T-helper 1 cell (primary cell): Measurements from ENCODE around the gene MAML3.

Source experiments
- DNase-seq, 5 donors: peaks; one replicate each; pipeline ENCODE4 v3.0.0-alpha.2; 2012 to 2020

Gene MAML3

DNA sequence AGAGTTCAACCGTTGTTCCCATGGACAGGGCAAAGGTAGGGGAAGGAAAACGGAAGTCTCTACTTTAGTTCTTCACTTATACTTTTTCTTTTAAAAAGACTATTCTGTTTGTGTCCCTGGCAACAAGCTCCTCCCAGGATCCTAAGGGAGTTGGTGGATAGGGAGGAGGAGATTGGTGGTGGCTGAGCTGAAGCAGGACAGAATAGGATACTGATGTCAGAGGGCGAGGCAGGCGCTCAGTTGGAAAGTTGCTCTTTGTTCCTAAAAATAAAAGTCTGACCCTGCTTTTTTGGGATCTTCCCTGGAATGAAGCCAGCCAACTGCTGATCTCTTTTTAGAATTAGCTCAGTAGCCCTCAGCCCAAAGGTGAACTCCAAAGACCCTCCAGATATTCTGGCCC is 383.6 kb downstream of the MAML3 start:
- DNase-seq, result no peak

DNA sequence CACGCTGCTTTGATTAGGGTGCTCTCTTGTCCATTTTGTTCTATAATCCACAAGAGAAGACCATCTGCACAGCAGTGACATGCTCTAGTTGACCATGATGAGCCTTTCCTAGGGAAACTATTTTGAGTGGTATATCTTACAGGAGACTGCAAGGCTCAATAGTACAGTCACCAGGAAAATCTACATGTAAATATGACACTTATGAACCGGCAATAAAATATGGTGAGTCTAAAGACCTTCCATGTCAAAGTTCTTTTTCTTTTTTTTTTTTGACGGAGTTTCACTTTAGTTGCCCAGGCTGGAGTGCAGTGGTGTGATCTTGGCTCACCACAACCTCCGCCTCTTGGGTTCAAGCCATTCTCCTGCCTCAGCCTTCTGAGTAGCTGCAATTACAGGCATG is 384.6 kb downstream of the MAML3 start:
- no peak for DNase-seq

GRCh38 chr4:139768896-139769295 is 385.1 kb downstream of the MAML3 start:
- DNase-seq, result no peak

DNA sequence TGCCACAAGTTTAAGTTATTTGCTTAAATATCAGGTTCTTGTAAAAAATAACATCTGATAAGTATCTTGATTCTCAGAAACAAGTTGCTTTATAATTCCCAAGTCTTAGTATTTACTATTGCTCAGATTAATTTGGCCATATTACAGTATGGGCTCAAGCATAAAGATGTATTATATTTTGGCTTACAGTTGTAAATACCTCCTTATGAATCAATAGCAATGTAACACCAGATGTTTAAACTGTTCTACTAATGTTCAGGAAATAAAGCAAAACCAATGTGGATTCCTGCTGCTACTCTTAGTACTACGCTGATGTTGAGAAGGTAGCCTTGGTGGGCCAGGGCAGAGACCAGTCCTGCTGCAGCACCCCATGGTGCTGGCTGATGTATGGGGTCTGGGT is 385.6 kb downstream of the MAML3 start:
- no peak for DNase-seq

DNA sequence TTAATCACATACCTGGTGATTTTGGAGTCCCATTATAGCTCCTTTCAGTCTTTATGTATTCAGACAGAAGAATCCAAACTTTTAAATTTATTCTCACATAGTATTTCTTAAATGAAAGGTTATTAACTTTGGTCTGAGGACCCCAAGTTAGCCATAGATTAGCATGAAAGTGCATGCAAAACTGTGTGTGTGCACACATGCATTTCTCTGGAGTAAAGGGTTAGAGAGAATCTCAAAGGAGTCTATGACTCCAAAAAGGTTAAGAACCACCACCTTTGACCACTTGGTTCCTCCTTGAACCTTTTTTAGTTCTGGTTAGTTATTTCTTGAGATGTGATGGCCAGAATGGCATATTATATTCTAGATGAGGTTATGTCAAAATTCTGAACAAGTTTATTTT is 386.4 kb downstream of the MAML3 start:
- DNase-seq, result no peak

DNA sequence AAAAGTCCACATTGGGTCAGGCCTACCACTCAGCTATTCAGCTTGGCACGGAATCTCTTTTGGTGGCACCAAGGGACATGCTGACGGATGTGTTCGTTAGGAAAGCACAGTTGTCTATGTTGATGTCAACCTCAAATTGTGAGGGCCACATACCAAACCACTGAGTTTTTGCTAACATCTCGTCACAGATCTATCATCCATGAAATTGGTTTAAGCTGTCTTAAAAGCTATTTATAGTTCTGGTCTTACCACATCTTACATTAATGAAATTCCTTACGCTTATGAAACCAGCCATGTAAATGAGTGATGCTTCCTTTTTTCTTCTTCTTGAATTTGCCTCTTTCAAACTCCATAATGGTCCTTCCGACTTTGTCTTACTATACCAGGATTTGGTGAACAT is 386.8 kb downstream of the MAML3 start:
- no peak for DNase-seq

DNA sequence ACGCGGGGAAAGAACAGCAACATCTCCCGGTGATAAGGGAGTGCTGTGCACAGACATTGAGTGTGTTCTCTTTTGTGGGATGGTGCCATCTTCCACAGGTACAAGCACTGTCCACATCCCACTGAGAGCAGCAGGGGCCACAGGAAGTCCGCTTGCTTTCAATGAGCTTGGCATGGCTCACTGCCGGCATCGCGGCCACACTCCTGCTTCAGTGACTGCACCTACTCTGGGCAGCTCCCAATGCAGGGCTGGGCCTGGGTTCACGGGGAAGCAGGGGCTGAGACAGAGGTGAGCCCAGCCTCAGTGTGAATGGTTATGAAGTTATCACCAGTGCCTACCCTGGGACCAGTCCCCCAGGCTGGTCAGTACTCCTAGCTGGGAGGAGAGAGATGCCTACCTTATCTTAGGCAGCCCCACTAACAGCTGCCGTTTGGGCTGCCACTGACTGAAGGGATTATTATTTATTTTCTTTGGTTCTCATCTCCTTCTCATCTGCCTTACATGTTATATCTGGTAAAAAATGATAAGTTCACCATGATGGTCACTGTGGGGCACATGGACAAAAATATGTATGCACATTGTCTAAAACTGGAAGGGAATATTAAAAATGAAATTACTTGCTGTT is 389.2 kb downstream of the MAML3 start:
- no peak for DNase-seq

DNA sequence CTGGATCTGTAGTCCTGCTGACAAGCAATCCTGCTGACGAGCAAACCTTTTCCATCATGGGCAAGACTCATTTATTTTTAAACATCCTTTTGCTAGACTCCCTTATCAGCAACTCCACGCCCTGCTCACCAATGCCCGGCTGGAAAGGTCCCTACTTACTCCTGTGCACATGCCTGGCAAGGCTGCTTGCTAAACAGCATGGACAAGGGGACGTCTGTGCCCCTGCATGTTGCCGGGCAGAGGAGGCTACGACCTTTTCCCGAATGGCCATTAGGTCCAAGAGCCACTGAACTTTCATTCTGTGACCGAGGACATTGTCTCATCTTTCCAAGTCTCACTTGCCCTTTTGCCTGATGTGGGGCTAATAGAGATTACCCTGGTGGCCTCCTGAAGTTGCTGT is 389.8 kb downstream of the MAML3 start:
- DNase-seq, result no peak

- no peak for DNase-seq
Measured at GRCh38 chr4:139763672-139764071, 390.3 kb downstream of the MAML3 start.

GRCh38 chr4:139763205-139763604 is 390.8 kb downstream of the MAML3 start:
- no peak for DNase-seq

DNA sequence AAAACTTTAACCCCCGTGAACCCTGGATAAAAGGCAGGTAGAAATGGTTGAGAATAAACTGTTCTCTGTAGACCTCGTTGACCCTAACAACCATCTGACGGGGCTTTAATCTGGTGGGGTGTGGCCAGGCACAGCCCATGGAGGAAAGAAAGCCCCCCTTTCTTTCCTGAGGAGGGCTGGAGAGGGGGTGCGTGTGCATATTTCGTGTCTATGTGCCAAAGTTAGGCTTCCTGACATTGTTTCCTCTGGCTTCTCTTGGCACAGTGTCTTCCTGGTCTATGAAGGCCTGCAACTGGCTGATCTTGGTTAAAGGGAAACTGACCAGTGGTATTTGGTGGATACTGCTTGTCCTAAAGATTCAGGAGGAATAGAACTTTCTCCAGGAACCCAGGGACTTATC is 391.3 kb downstream of the MAML3 start:
- no peak for DNase-seq

DNA sequence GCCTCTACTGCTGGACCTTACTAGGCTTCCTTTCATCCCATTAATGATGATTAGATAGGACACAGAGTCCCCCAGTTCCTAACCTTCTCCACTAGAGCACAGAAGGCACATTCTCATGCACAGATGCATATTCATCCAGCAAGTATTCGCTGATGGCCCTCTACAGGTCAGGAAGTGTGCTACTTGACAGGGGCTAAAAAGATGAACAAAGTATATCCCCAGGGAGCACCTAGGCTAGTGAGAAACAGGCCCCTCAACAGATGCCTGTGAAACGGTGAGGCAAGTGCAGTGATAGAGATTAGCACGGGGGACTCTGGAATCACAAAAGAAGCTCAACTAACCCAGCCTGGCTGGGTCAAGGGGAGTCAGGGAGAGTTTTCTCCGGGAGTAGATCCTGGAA is 392.5 kb downstream of the MAML3 start:
- no peak for DNase-seq

- DNase-seq, result no peak
Measured at GRCh38 chr4:139760567-139760966, 393.4 kb downstream of the MAML3 start.

DNA sequence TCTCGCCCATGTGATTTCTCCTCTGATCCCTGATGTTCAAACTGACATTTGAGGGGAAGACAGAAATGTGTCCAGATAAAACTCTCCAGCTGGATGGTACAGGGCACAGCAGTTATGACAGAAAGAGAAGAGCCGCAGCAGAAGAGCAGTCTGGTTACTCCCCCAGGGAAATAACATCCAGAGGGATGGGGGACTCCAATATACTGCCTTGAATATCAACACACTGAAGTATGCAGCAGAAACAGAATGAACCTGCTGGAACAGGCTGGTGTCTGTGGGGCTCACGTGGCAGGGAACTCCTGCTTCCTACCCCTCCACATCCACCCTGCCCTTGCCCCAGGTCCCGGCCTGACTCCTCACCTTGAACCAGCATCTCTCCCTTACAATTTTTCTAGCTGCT is 394.9 kb downstream of the MAML3 start:
- DNase-seq, result no peak

DNA sequence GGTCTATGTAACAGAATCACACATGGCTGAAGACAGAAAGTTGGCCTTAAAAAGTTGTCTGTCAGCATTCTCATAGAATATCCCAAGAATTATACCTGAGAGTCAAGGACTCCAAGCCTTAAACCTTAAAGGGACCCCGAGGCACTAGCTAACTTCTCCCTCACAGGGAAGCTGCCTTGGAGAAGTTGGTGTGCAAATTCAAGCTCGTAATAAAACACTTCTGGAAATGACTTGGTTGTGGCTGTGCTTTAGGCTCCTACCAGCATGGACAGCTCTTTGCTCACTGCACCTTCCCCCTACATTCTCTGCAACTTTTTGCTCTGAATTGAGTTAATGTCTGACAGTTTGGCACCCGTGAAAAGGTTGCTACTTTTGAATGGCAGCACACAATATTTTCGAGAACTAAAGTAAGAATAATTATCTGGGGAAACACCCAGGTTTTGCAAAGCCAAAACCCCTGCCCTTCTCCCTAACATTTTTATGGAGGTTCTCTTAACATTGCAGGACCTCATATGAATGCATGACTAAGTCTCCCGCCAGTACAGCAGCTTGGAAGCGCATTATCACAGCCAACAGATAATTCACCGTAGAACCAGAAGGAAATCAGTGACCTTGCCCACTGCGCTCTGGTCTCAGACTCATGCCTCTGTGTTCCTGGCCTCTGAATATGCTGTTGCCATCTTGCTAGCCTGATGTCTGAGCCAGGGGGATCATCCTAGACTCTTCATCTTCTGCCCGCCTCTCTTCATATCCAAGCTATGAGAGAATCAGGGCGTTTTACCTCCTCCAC is 397.4 kb downstream of the MAML3 start:
- no peak for DNase-seq

GRCh38 chr4:139754938-139755337 is 399.0 kb downstream of the MAML3 start:
- DNase-seq, result no peak

DNA sequence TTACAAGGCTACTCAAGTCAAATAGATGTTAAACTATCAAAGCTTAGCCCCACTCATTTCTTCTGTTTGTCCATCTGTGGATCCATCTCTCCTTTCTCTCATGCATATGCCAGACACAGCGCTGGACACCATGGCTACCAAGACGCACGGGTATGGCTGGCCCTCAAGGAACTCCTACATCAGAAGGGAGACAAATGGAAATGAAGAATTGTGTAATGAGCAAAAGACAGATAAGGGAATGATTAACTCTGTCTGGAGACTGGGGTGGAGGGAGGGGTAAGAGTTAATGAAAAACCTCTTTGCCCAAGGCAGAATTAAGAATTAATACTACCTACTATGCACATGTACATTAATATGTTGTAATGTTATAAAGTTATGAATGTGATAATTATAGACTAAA is 400.3 kb downstream of the MAML3 start:
- DNase-seq, result no peak

- DNase-seq, result no peak
Measured at GRCh38 chr4:139749835-139750498, 404.0 kb downstream of the MAML3 start.

- DNase-seq, result no peak
Measured at GRCh38 chr4:139749338-139749737, 404.6 kb downstream of the MAML3 start.

DNA sequence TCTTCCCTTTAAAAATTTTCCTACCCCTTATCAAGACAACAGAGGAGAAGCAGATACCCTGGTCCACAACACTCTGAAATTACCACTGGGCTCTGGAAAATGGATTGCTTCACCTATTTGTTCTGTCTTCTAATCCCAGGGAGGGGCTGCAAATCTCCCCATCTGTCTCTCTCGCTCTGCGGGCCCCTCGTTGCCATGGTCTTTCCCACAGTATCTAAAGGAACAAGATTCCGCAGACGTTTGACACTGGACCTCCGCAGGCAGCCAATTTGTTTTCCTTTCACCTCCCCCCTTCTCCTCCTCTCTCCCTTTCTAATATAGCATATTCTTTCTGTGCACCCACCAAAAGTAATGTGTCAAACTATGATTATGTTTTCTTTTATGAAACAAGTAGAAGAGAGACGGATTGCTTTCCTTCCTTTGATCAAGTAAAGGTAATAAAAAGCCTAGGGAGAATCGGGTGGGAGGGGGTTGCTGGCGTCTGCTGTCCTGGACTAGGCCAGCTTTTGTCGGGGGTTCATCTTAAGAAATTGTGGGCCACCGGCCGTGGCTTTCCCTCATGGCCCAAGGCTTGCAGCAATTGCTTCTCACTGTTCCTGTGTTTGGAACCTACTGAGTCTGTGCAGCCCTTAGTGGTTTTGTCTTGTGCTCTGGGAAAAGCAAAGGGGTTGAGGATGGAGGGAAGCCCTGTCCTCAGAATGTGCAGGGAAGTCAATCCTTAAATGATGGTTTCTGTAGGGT is 407.4 kb downstream of the MAML3 start:
- DNase-seq, result no peak

- DNase-seq, result no peak
Measured at GRCh38 chr4:139745111-139745639, 408.8 kb downstream of the MAML3 start.

GRCh38 chr4:139744232-139744631 is 409.8 kb downstream of the MAML3 start:
- no peak for DNase-seq

GRCh38 chr4:139743027-139743426 is 411.0 kb downstream of the MAML3 start:
- DNase-seq, result no peak
